Caki2 (cell line): ENCODE data around the gene PDK4. TPM values are rescaled to one million over a fixed set of nuclear protein-coding genes. Genes with fewer than 3 reads are reported as not detected.

Source experiments
- DNase-seq: peaks from one replicate; pipeline ENCODE4 v3.0.0-alpha.2; 2015; ENCODE audit warnings: low read depth
- in situ Hi-C: cut with HindIII; loops from 2 replicates; pipeline ENCODE4 v1.10.0; 2016; ENCODE audit warnings: low sequenced_read_pairs, low pct_unique_long_range_greater_than_20kb, mixed read lengths
- total RNA-seq: library from RNA; depleted of rRNA; stranded (reverse); fragments of >200 nt; shearing (Covaris generic); gene quantifications from 2 replicates; pipeline ENCODE4 v1.2.3, GENCODE V29; 2014; ENCODE audit warnings: low replicate concordance; rRNA removed

Gene PDK4
- total RNA-seq = 0.41 and 1.9 TPM in 2 replicates

GRCh38 chr7:95596198-95597063, at the start of gene PDK4:
Gene PDK4 (minus strand): TSS chr7:95596516. CDS start chr7:95596293, 223 bp downstream.
- in situ Hi-C loops = no loop called here
- DNase-seq = peak; percentile 88

- in situ Hi-C loops = no loop called here
- DNase-seq = no peak
Observed at GRCh38 chr7:95642173-95642572, 45.9 kb upstream of the PDK4 start.

DNA sequence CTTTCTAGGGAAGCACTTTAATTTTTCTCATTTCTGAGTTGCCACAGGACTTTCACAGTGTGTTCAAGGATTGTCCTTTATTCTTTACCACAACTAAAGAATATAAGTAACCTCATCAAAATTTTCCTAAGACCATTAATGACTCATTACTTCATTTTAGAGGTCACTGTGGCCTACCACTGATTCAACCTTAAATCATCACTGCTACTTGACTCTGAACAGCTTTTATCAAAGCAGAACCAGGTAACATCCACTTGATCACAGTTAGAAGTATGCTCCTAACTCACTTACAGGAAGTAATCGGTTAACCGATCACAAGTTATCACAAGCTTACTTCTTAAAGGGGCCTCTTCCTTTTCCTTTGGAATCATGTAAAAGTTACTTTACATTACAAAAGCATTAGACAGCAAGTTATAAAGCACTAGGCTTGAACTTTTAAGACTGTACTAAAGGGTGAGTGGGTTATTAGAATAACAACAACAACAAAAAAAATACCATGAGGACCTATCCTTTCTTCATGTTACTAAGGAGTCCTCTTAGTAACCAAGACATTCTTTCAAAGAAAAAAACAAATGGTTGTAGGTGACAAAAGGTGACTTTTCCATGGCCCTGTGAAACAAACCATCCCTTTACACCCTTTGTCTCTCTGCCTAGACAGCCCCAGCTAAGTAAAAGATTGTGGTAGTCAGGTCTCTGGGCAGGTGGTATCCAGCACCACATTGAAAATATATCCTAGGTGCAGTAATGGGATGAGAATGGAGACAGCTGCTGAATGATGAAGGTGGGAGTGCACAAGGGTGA, 40.0 kb upstream of the PDK4 start:
- in situ Hi-C loops = no loop called here
- no peak for DNase-seq

DNA sequence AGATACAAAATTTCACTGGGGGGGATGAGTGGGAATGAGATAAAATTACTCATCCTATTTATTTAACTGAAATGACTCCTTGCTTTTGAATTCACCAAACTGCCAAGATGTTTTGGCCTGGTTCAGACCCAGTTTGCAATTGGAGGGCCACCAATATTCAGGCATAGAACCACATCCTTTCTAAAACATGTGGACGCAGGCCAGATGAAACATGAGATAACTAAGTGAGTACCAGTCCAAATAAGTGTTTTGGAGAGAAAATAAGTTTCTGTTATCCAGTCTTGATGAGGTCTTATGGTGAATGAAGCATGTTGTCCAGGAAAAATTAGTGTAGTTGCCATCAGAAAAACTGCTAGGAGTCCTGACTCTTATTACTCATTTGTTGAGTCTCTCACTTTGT, 36.3 kb upstream of the PDK4 start:
- DNase-seq = no peak
- in situ Hi-C loops = no loop called here

- in situ Hi-C loops = no loop called here
- no peak for DNase-seq
Observed at GRCh38 chr7:95631527-95631926, 35.2 kb upstream of the PDK4 start.

DNA sequence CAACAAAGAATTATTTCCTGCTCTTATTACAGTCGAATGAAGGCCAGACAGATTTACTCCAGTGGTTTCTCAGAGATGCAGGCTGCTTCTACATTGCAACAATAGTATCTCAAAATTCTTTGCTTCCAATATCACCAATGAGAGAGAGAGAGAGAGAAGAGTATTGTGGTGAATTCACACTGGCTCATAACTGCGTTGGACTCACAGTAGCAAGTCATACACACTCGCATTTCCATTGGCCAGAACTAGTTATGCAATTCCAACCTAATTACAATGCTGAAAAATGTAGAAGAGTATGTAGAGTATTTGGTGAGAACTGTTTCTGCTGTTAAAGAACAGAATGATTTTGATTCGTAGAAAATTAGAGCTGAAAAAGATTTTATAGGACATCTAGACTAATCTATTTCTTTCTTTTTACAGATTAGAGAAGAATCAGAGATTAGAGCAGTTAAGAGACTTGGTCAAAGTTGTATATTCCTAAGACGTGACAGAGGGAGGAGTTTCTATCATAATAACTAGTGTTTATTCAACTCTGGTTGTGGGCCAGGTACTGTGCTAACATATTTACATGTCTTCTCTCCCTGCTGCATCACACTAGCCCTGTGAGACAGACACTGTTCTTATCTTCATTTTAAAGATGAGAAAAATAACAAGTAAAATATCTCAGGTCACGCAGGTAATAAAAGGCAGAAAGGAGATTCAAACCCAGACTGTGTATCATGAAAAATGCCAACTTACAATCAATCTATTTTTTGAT, 34.6 kb upstream of the PDK4 start:
- DNase-seq = no peak
- in situ Hi-C loops = no loop called here

DNA sequence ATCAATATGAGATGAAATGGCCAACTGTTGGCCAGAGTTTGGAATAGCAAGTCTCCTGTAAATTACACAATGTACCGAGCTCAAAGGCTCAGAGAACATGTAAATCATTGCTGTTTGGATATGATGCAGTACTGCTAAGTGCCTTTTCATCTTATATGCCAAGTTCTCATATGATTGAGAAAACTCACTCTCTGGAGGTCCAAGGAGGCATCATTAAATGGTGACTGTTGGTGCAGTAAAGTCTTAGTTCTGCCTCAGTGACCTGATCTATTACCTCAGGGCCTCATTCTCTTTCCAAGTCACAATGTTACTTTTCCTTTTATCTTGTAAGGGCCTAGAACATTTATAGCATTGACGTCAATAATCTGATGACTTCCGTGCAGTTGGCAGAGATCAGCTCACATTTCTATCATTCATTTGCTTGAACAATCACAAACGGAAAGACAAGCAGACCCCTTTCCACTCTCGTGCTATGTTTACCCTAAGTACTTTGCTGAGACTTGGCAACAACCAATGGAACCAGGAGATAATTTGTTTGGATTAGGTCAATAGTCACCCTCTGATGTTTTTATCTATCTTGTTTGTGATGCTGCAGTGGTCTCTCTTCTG, 32.6 kb upstream of the PDK4 start:
- peak; percentile 69 for DNase-seq
- in situ Hi-C loops = no loop called here

DNA sequence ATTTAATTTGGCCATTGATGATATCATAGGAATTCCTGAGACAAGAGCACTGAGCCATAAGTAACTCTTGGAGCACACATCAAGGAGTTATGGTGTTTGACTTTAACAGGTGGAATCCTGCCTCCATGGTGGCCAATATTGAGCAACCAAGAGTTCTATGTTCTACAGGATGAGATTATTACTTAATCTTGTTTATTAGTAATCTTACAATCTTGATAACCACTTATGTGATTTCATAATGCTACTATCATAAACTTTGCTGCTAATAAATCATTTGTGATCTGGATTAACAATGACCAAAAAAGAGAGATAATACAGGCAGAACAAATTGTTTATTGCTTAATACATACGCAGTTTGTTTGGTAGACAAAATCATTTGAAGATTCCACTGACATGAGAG, 27.5 kb upstream of the PDK4 start:
- DNase-seq = no peak
- in situ Hi-C loops = no loop called here

GRCh38 chr7:95622859-95623258, 26.5 kb upstream of the PDK4 start:
- in situ Hi-C loops = no loop called here
- no peak for DNase-seq

- in situ Hi-C loops = no loop called here
- no peak for DNase-seq
Observed at GRCh38 chr7:95622001-95622549, 25.8 kb upstream of the PDK4 start.

DNA sequence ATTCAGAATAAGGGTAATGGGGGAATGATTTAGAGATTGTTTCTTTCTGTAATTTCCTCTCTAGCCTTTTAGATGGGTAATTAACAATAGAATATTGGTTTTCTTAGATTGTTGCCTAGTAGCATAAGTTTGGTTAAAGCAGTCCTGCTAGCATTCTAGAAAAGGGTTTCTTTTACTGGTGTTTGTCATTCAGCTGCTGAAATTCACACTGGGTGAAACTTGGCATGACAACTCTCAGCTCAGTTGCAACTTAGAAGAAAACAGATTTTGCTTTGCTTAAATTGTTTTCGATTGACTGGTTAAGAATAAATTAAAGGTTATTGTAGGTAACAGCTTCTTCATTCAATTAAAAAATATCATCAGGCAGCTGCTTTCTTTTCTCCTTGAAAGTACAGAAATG, 25.1 kb upstream of the PDK4 start:
- in situ Hi-C loops = no loop called here
- DNase-seq = no peak

DNA sequence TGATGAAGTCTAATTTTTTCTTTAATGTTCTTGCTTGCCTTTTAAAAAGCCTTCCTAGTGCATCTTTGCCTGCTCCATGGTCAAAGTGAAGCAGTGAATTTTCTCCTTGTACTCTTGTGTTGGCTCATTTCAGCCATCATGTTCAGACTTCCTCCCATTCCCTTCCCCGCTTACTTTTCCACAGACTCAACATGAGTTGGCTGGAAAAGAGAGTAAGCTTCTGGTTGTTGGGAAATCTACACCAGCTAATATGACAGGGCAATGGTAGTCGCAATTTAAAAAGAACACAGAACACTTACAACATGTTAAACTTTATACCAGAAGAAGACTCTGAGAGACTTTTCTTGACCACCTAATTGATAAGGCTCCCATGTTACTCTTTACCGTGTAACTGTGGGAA, 24.3 kb upstream of the PDK4 start:
- in situ Hi-C loops = no loop called here

DNA sequence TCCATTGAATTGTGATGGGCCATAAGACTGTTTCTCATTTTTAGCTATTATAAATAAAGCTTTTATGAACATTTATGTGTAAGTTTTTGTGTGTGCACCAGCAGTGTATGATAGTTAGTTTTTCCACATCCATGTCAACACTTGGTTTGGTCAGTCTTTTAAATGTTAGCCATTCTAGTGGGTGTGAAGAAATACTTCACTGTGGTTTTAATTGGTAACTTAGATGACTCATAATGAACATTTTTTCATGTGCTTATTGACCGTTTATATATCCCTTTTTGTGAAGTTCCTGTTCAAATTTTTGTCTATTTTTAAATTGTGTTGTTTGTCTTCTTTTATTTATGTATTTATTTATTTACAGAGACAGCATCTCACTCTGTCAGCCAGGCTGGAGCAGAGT, 23.6 kb upstream of the PDK4 start:
- in situ Hi-C loops = no loop called here

More for the DNA sequence above, 24.3 kb upstream of the PDK4 start:
- no peak for DNase-seq

DNA sequence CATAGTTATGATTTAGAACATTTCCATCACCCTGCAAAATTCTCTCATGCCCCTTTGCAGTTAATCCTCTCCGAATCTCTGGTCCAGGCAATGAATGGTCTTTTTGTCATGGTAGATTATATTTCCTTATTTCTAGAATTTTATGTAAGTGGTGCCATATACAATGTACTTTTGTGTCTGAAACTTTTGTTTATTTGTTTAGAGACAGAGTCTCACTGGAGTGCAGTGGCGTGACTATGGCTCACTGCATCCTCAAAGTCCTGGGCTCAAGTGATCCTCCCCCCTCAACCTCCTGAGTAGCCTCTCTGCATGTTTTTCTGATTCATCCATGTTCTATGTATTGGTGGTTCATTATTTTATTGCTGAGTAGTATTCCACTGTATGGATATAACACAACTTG, 23.2 kb upstream of the PDK4 start:
- in situ Hi-C loops = no loop called here

More for the DNA sequence above, 23.6 kb upstream of the PDK4 start:
- no peak for DNase-seq

DNA sequence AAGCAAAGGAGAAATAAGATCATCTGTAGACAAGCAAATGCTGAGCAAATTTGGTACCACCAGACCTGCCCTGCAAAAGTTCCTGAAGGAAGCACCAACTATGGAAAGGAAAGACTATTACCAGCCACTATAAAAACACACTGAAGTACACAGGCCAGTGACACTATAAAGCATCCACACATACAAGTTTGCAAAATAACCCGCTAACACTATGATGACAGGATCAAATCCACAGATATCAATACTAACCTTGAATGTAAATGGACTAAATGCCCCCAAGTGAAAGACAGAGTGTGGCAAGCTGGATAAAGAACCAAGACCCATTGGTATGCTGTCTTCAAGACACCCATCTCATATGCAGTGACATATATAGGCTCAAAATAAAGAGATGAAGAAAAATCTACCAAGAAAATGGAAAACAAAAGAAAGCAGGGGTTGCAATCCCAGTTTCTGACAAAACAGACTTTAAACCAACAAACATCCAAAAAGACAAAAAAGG, 18.2 kb upstream of the PDK4 start:
- no peak for DNase-seq
- in situ Hi-C loops = no loop called here

More for the DNA sequence above, 23.2 kb upstream of the PDK4 start:
- DNase-seq = no peak

- in situ Hi-C loops = no loop called here
Observed at GRCh38 chr7:95611224-95611623, 14.9 kb upstream of the PDK4 start.

GRCh38 chr7:95609277-95609971, 13.1 kb upstream of the PDK4 start:
- DNase-seq = no peak
- in situ Hi-C loops = no loop called here

More at GRCh38 chr7:95611224-95611623, 14.9 kb upstream of the PDK4 start:
- DNase-seq = no peak
